Breast epithelium (tissue), 4 donors: Measurements from ENCODE around the gene CSHL1. TPM values are rescaled to one million over a fixed set of nuclear protein-coding genes. Genes with fewer than 3 reads are reported as not detected.
"Not testable (repeated sequence)": the region's sequence is repeated elsewhere in the genome, so short reads cannot be mapped to it uniquely, and the experiment has no call there.

Source experiments
- DNase-seq, 2 donors: peaks; one replicate each; pipeline ENCODE4 v3.0.0-alpha.2; 2019; ENCODE audit warnings: low spot score in 2 of 2
- H3K27ac ChIP-seq, 2 donors: fragments of 200-600 bp; sonication (generic) in 1 of 2; one replicate each; pipeline ENCODE4 v1.5.1; 2016 to 2019; ENCODE audit warnings: mild to moderate bottlenecking in 1 of 2
- H3K27me3 ChIP-seq, 2 donors: fragments of 200-600 bp; sonication (generic) in 1 of 2; one replicate each; pipeline versions ENCODE4 v1.5.1 to v1.6.0; 2017 to 2019; ENCODE audit warnings: control low read depth in 1 of 2, mild to moderate bottlenecking in 1 of 2
- H3K36me3 ChIP-seq: fragments of 200-600 bp; one replicate; pipeline ENCODE4 v1.5.1; 2019
- H3K4me1 ChIP-seq, 2 donors: fragments of 200-600 bp; sonication (generic); one replicate each; pipeline ENCODE4 v1.5.1; 2016 to 2019; ENCODE audit warnings: control low read depth in 1 of 2
- H3K4me3 ChIP-seq, 3 donors: fragments of 200-600 bp; sonication (generic); 1 replicate in 2 of 3; 2 replicates in 1 of 3; pipeline ENCODE4 v1.5.1; 2016 to 2019; ENCODE audit warnings: mild to moderate bottlenecking in 3 of 3, moderate library complexity in 2 of 3
- H3K9me3 ChIP-seq, 2 donors: fragments of 200-600 bp; sonication (generic) in 1 of 2; one replicate each; pipeline ENCODE4 v1.5.1; 2016 to 2019; ENCODE audit warnings: control low read depth in 1 of 2
- POLR2A ChIP-seq: fragments of 450-650 bp; IDR thresholded peaks from one replicate; pipeline ENCODE4 v1.6.1; 2016; ENCODE audit warnings: antibody characterized with exemption, mild to moderate bottlenecking, moderate library complexity
- POLR2AphosphoS5 ChIP-seq, 3 donors: sonication (generic); formaldehyde crosslinking; IDR thresholded peaks; one replicate each; pipeline ENCODE4 v1.6.1; 2017; ENCODE audit warnings: antibody characterized with exemption in 3 of 3
- intact Hi-C: fragments of 100-400 bp; cut with DNase I; formaldehyde crosslinking; loops from one replicate; pipeline ENCODE4 v1.15.1; 2023; ENCODE audit warnings: low total_unique reads
- total RNA-seq, 3 donors: library from RNA; depleted of rRNA; stranded (reverse); fragments of >200 nt; gene quantifications; one replicate each; pipeline ENCODE4 v1.1.0, GENCODE V29; 2016
- TF ChIP-seq, protein P1 (sequence below), 3 donors: fragments of 450-650 bp; IDR thresholded peaks; one replicate each; pipeline ENCODE4 v1.5.1; 2016 to 2017; ENCODE audit warnings: antibody characterized with exemption in 3 of 3, mild to moderate bottlenecking in 3 of 3, moderate library complexity in 3 of 3

CSHL1 gene
- total RNA-seq, 3 donors from 2014 or later, result not detected

- DNase-seq, result no peak
- intact Hi-C loops, result no loop called here
- H3K27me3 ChIP-seq, result no peaks in the 10 kb centered on the region
- no peaks in the 10 kb centered on the region for H3K9me3 ChIP-seq
- no peak overlapping the region for H3K27ac ChIP-seq
- H3K4me1 ChIP-seq, result no peaks in the 10 kb centered on the region
- no peaks in the 10 kb centered on the region for H3K36me3 ChIP-seq
- TF ChIP-seq, protein P1, sequence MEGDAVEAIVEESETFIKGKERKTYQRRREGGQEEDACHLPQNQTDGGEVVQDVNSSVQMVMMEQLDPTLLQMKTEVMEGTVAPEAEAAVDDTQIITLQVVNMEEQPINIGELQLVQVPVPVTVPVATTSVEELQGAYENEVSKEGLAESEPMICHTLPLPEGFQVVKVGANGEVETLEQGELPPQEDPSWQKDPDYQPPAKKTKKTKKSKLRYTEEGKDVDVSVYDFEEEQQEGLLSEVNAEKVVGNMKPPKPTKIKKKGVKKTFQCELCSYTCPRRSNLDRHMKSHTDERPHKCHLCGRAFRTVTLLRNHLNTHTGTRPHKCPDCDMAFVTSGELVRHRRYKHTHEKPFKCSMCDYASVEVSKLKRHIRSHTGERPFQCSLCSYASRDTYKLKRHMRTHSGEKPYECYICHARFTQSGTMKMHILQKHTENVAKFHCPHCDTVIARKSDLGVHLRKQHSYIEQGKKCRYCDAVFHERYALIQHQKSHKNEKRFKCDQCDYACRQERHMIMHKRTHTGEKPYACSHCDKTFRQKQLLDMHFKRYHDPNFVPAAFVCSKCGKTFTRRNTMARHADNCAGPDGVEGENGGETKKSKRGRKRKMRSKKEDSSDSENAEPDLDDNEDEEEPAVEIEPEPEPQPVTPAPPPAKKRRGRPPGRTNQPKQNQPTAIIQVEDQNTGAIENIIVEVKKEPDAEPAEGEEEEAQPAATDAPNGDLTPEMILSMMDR (IDR thresholded peaks at IDR 0.05), result no peak
- TF ChIP-seq POLR2A (no peak), POLR2AphosphoS5 (IDR thresholded peaks at IDR 0.05) (no peak)
- no peak overlapping the region for H3K4me3 ChIP-seq
Observed at GRCh38 chr17:63926164-63926563, 15.1 kb upstream of the CSHL1 start.

GRCh38 chr17:63925615-63926014 is 14.6 kb upstream of the CSHL1 start:
- H3K9me3 ChIP-seq, result no peaks in the 10 kb centered on the region
- H3K27me3 ChIP-seq, result no peaks in the 10 kb centered on the region
- H3K27ac ChIP-seq, result no peak overlapping the region
- TF ChIP-seq POLR2A (no peak), POLR2AphosphoS5 (IDR thresholded peaks at IDR 0.05) (no peak)
- TF ChIP-seq, protein P1 (IDR thresholded peaks at IDR 0.05), result no peak
- H3K4me1 ChIP-seq, result no peaks in the 10 kb centered on the region
- H3K36me3 ChIP-seq, result no peaks in the 10 kb centered on the region
- intact Hi-C loops, result no loop called here
- no peak for DNase-seq
- H3K4me3 ChIP-seq, result no peak overlapping the region

DNA sequence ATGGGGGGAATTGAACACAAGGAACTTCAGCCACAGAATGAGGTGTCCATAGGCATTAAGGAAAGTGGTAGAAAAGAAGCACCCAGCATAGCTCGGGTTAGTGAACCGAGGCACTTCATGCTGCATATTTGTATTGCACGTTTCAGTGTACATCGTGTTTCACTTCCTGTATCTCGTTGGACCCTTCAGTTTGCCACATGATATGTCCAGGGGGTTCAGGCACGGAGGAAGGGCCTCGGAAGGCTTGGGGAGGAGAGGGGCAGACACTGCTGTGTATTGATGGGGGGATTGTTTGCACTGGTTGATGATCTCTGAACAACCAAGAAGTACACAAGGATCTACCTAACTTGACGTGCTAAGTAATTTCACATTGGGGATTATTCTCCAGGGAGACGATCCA is 11.3 kb upstream of the CSHL1 start:
- H3K4me3 ChIP-seq, DNase-seq, H3K27me3 ChIP-seq, H3K27ac ChIP-seq, H3K4me1 ChIP-seq, intact Hi-C loops, H3K36me3 ChIP-seq, H3K9me3 ChIP-seq: not testable (repeated sequence)

- H3K9me3 ChIP-seq, DNase-seq, intact Hi-C loops, H3K4me1 ChIP-seq, H3K27me3 ChIP-seq, H3K36me3 ChIP-seq, H3K27ac ChIP-seq, H3K4me3 ChIP-seq: not testable (repeated sequence)
Observed at GRCh38 chr17:63920779-63921178, 9.7 kb upstream of the CSHL1 start.

DNA sequence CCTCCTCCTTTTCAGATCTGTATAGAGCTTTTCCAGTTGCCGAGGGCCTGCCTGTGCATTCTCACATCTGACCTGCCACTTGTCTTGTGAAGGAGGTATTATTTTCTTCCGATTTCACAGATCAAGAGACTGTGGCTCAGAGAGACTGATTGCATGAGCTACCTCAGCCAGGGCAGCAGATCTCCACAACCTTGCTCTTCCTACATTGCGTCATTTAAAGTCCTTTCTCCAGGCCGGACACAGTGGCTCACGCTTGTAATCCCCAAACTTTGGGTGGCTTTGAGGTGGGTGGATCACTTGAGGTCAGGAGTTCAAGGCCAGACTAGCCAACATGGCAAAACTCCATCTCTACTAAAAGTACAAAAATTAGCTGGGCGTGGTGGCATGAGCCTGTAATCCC is 9.0 kb upstream of the CSHL1 start:
- DNase-seq, H3K4me1 ChIP-seq, H3K36me3 ChIP-seq, H3K27ac ChIP-seq, intact Hi-C loops, H3K9me3 ChIP-seq, H3K27me3 ChIP-seq, H3K4me3 ChIP-seq: not testable (repeated sequence)

DNA sequence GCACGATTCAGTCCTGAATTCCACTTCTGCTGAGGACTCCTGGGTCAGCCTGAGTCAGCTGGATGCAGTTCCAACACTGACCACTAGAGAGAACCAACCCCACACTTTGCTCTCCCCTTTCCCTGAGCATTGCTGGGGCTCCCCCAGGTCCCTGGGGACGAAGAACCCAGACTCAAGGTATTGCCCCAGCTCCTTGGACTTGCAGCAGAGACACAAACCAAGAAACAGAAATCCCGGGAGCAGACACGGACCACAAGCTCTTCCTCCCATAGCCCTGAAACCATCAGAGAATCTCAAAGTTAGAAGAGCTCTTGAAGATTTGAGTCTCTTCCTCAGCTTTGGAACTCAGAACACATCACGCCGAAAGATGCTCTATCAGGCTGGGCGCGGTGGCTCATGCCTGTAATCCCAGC is 8.3 kb upstream of the CSHL1 start:
- intact Hi-C loops, result loop anchor here (5.0 kb wide), 1 partner anchor 778 kb away; no protein-coding TSS in a partner anchor
- Histone ChIP-seq H3K27me3 (no peaks in the 10 kb centered on the region), H3K4me1 (no peaks in the 10 kb centered on the region), H3K4me3 (no peak overlapping the region), H3K36me3 (no peaks in the 10 kb centered on the region), H3K27ac (no peak overlapping the region), H3K9me3 (no peaks in the 10 kb centered on the region)
- no peak for TF ChIP-seq POLR2A
- TF ChIP-seq POLR2AphosphoS5 (IDR thresholded peaks at IDR 0.05), result no peak
- TF ChIP-seq, protein P1 (IDR thresholded peaks at IDR 0.05), result peak; percentile 80 to 94 (median 93)
- DNase-seq, result peak in 1 of 2 donors; percentile 43

DNA sequence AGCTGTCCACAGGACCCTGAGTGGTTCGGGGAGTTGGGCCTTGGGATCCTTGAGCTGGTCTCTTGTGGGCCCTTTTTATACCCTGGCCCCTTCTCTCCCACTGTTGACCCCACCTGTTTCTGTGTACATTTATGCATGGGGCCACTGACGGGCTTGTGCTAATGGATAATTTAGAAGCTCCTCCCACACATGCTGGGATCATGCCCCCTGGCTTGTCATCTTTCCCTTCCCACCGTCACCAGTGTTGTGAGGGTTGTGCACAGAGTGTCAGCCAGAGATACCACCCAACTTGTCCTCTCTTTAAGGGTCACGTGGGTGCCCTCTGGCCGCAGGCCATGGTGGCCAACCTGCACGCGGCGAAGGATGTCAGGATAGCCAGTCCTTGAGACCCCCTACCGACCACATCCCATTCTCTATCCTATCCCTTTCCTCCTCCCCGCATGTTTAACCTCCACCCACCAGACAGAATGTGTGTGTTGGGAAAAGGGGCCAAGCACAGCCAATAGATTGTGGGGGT is 7.8 kb upstream of the CSHL1 start, which contains the start of gene GH1:
Gene GH1 (minus strand): TSS at position 51 of the 517 bp plus-strand sequence. CDS start 63 bp downstream, outside the sequence.
- H3K4me1 ChIP-seq, H3K9me3 ChIP-seq, H3K36me3 ChIP-seq, DNase-seq, H3K27me3 ChIP-seq, H3K4me3 ChIP-seq, H3K27ac ChIP-seq: not testable (repeated sequence)
- intact Hi-C loops, result loop anchor here (5.0 kb wide), 1 partner anchor 778 kb away; no protein-coding TSS in a partner anchor
